Caki2 (cell line): ENCODE measurements around the gene FOXC2. TPM values are rescaled to one million over a fixed set of nuclear protein-coding genes. Genes with fewer than 3 reads are reported as not detected.

ENCODE experiments used
- DNase-seq: peaks from one replicate; pipeline ENCODE4 v3.0.0-alpha.2; 2015; ENCODE audit warnings: low read depth
- in situ Hi-C: cut with HindIII; loops from 2 replicates; pipeline ENCODE4 v1.10.0; 2016; ENCODE audit warnings: low sequenced_read_pairs, low pct_unique_long_range_greater_than_20kb, mixed read lengths
- total RNA-seq: library from RNA; depleted of rRNA; stranded (reverse); fragments of >200 nt; shearing (Covaris generic); gene quantifications from 2 replicates; pipeline ENCODE4 v1.2.3, GENCODE V29; 2014; ENCODE audit warnings: low replicate concordance

FOXC2 gene
- total RNA-seq, 1 experiment from 2014 or later: 6.0 TPM

- in situ Hi-C loops: no loop called here
- DNase-seq: no peak
Observed at GRCh38 chr16:86530251-86531190, 36.1 kb upstream of the FOXC2 start.

- DNase-seq: no peak
- in situ Hi-C loops: no loop called here
Observed at GRCh38 chr16:86531191-86531545, 35.5 kb upstream of the FOXC2 start.

- no peak for DNase-seq
- in situ Hi-C loops: no loop called here
Observed at GRCh38 chr16:86531641-86532525, 34.7 kb upstream of the FOXC2 start.

DNA sequence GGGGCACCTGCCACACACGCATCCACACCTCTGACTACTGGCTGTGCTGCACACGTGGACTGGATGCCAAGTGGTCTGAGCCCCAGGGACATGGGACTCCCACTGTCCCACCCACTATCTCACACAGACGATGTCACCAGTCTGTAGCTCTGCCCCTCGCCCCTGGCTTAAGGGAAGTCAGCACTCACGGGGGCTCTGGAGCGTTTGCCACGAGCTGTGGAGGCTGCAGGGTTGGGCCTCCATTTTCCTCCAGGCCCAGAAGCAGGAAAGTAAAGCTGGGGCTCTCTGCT lies 34.2 kb upstream of the FOXC2 start:
- in situ Hi-C loops: no loop called here

GRCh38 chr16:86533076-86533475 lies 33.6 kb upstream of the FOXC2 start:
- DNase-seq: no peak
- in situ Hi-C loops: no loop called here

More for the DNA sequence above, 34.2 kb upstream of the FOXC2 start:
- no peak for DNase-seq

DNA sequence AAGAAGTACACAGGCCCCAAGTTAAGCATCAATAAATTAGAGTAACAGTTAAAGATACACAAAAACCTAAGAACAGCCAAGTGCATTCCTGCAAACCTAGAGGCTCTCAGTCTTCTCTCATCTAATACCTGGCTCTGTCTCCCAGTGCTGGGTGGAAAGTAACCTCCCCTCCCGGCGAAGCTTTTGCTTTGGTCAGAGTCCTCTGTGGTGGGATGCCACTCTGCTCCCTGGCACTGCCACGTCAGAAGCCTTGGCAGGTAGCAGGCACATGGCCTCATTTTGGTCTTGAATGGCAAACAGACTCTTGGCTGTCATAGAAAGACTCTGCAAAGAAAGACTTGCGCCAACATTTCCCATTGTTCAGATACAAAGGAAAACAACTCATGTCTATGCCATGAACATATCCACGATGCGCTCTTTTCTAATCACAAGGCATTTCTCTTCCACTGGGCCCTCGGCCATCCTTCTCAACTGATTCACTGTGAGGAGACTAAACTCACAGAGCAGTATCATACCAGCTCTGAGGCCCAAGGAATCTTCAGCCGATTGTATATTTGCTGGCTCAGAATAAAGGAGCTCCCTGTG lies 32.8 kb upstream of the FOXC2 start:
- in situ Hi-C loops: no loop called here

GRCh38 chr16:86534779-86535615 lies 31.6 kb upstream of the FOXC2 start:
- in situ Hi-C loops: no loop called here
- DNase-seq: no peak

More for the DNA sequence above, 32.8 kb upstream of the FOXC2 start:
- DNase-seq: no peak

GRCh38 chr16:86536621-86537020 lies 30.0 kb upstream of the FOXC2 start:
- in situ Hi-C loops: no loop called here
- DNase-seq: no peak

- in situ Hi-C loops: no loop called here
- no peak for DNase-seq
Observed at GRCh38 chr16:86537486-86537885, 29.1 kb upstream of the FOXC2 start.

DNA sequence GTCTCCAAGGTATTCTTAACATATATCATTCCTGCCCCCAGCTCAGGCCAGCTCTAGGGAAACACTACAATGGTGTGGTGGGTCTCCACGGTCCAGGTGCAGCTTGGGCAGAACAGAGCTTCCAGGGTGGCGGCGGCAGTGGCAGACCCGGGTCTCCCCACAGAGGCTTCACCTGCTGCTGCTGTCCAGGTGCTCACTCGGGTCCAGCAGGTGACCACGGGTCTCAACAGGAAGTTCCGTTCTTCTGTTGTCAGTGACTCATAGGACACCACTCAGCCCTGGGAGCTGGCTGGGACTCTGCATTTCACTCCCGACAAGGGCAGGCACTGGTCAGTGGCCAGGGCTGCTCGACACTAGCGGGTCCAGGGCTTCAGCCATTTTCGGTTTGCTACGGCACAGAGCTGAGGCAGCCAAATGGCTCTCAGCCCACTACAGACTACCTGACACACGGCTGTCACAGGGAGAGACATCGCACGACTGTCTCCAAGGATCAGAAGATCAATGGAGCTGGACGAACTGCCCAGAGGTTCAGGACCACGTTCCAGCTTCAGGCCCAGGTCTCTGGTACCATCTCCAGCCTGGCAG lies 28.3 kb upstream of the FOXC2 start:
- in situ Hi-C loops: no loop called here
- no peak for DNase-seq

DNA sequence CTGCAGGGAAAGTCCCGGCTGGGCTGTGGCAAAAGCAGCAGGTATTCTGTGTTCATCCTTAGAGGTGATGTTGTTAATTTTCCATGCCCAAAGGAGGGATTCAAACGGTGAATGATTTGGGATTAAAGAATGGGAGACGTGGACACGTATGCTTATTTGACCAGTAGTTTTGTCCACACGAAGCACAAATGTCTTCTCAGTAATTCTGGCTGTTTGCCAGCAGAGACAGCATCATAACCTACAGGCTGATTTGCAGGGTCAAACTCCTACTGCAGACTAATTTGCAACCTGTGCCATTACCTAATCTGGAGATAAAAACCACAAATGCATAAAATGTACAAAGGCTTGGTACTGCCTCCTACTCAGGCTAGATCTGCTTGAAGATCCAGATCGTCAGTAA lies 25.7 kb upstream of the FOXC2 start:
- in situ Hi-C loops: no loop called here
- no peak for DNase-seq

- no peak for DNase-seq
- in situ Hi-C loops: no loop called here
Observed at GRCh38 chr16:86541560-86541959, 25.1 kb upstream of the FOXC2 start.

GRCh38 chr16:86542756-86543750 lies 23.6 kb upstream of the FOXC2 start:
- DNase-seq: no peak
- in situ Hi-C loops: no loop called here

DNA sequence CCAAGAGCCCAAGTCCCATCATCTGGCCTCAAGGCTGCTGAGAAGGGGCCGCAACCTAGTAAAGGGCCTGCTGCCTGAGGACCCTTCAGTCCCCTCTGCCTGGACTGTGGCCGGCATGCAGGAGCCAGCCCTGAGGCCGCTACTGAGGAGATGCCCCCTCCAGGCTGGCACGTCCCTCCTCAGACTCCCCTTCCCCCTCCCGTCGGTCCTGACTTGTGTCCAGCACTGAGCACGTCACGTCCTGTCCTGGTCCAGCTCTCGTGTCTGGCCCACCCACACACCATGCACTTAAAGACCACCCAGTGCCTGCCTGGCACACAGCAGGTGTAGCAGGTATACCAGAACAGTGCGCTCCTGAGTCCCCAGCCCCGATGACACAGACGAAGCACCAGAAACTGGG lies 21.1 kb upstream of the FOXC2 start:
- DNase-seq: no peak
- in situ Hi-C loops: no loop called here

- in situ Hi-C loops: no loop called here
- DNase-seq: no peak
Observed at GRCh38 chr16:86545954-86546637, 20.5 kb upstream of the FOXC2 start.

GRCh38 chr16:86546638-86547013 lies 20.0 kb upstream of the FOXC2 start:
- no peak for DNase-seq
- in situ Hi-C loops: no loop called here
